ENCODE measurements around the gene FGD3.
"Not testable (repeated sequence)": the region's sequence is repeated elsewhere in the genome, so short reads cannot be mapped to it uniquely, and the experiment has no call there.

The FGD3 gene

GRCh38 chr9:92947268-92948037 is at the start of gene FGD3:
TSS of gene FGD3 (plus strand) at chr9:92947523. CDS start at chr9:92976257, 28,734 bp downstream.
- H3K4me3 ChIP-seq (ENCODE audit: low read depth, low read length): no peak within 1 kb of the TSS
- no peak for DNase-seq (ENCODE audit: low read depth)
- no peak for TF ChIP-seq CTCF (IDR thresholded peaks at IDR 0.05; ENCODE audit: insufficient read depth, low read depth, low read length, missing control alignments)

- DNase-seq (ENCODE audit: low read depth): not testable (repeated sequence)
Measured at GRCh38 chr9:92905137-92905536, 42.2 kb upstream of the FGD3 start.

GRCh38 chr9:92911511-92912475 is 35.5 kb upstream of the FGD3 start:
- no peak for DNase-seq (ENCODE audit: low read depth)
- no peak for TF ChIP-seq CTCF (IDR thresholded peaks at IDR 0.05; ENCODE audit: insufficient read depth, low read depth, low read length, missing control alignments)
- H3K4me3 ChIP-seq (ENCODE audit: low read depth, low read length): no peak overlapping the region

More at GRCh38 chr9:92905137-92905536, 42.2 kb upstream of the FGD3 start:
- not testable (repeated sequence) for H3K4me3 ChIP-seq (ENCODE audit: low read depth, low read length)

- H3K4me3 ChIP-seq (ENCODE audit: low read depth, low read length): no peak overlapping the region
- DNase-seq (ENCODE audit: low read depth): no peak
Measured at GRCh38 chr9:92917176-92917800, 30.0 kb upstream of the FGD3 start.

GRCh38 chr9:92920437-92920836 is 26.9 kb upstream of the FGD3 start:
- TF ChIP-seq CTCF (IDR thresholded peaks at IDR 0.05; ENCODE audit: insufficient read depth, low read depth, low read length, missing control alignments): no peak
- no peak for DNase-seq (ENCODE audit: low read depth)
- no peak overlapping the region for H3K4me3 ChIP-seq (ENCODE audit: low read depth, low read length)

More at GRCh38 chr9:92917176-92917800, 30.0 kb upstream of the FGD3 start:
- no peak for TF ChIP-seq CTCF (IDR thresholded peaks at IDR 0.05; ENCODE audit: insufficient read depth, low read depth, low read length, missing control alignments)

GRCh38 chr9:92931606-92932005 is 15.7 kb upstream of the FGD3 start:
- no peak overlapping the region for H3K4me3 ChIP-seq (ENCODE audit: low read depth, low read length)
- no peak for DNase-seq (ENCODE audit: low read depth)
- TF ChIP-seq CTCF (IDR thresholded peaks at IDR 0.05; ENCODE audit: insufficient read depth, low read depth, low read length, missing control alignments): no peak

- H3K4me3 ChIP-seq (ENCODE audit: low read depth, low read length): no peak overlapping the region
- no peak for TF ChIP-seq CTCF (IDR thresholded peaks at IDR 0.05; ENCODE audit: insufficient read depth, low read depth, low read length, missing control alignments)
- DNase-seq (ENCODE audit: low read depth): no peak
Measured at GRCh38 chr9:92934321-92934720, 13.0 kb upstream of the FGD3 start.
